ENCODE measurements around the gene LIF. TPM values are rescaled to one million over a fixed set of nuclear protein-coding genes. Genes with fewer than 3 reads are reported as not detected.

LIF gene
- total and polyA plus RNA-seq, 2 donors (not counting 3 experiments of a cell fraction or from before 2014, with no cell fraction given): 0.12 to 0.27 TPM

DNA sequence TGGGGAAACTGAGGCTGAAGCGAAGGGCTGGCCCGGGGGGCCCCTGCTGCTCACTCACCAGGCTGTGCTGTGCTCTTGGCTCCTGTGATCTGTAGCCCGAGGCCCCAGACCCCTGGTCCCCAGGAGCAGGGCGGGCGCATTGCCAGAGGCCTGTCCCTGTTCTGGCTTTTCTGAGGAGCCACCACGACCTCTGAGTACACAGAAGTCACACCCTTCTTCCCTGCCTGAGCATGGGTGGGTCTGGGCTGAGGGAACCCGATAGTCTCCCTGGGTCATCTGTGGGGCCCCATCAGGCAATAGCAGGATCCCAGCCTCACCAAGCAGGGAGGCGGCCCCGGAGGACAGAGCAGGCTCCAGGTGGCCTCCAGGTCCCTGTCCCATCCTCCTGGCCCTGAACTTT is 37.6 kb upstream of the LIF start:
- Histone ChIP-seq H3K9ac (replicated peaks; ENCODE audit: extremely low read depth, insufficient read depth, low read length) (no peak overlapping the region), H3K4me1 (ENCODE audit: control insufficient read depth, extremely low read depth, insufficient read depth, low read length) (peaks cover 9% of the 10 kb centered on the region), H3K79me2 (ENCODE audit: control insufficient read depth, insufficient read depth, low read length) (no peaks in the 10 kb centered on the region), H3K27me3 (ENCODE audit: control insufficient read depth in 2 of 2, insufficient read depth in 2 of 2, low read length in 2 of 2) (no peaks in the 10 kb centered on the region), H3K4me2 (ENCODE audit: insufficient read depth, low read length) (no peak overlapping the region), H3K27ac (ENCODE audit: insufficient read depth, low read depth, low read length) (no peak overlapping the region), H3K4me3 (replicated peaks in 1 of 3; ENCODE audit: insufficient read depth in 1 of 3, low read depth in 1 of 3, low read length in 3 of 3) (no peak overlapping the region), H3K9me3 (replicated peaks; ENCODE audit: control insufficient read depth, insufficient read depth, low read length) (no peaks in the 10 kb centered on the region), H3K9me1 (replicated peaks; ENCODE audit: control insufficient read depth, extremely low read depth, insufficient read depth, low read length) (no peaks in the 10 kb centered on the region), H3K36me3 (ENCODE audit: control insufficient read depth in 2 of 2, extremely low read depth in 1 of 2, insufficient read depth in 2 of 2, low read length in 2 of 2) (peaks cover 0 to 5% of the 10 kb centered on the region in 2 experiments), H2AFZ (ENCODE audit: low read depth, low read length) (no peak overlapping the region), H4K20me1 (replicated peaks; ENCODE audit: control insufficient read depth, extremely low read depth, insufficient read depth, low read length) (no peaks in the 10 kb centered on the region)
- ChIA-PET CTCF (interaction anchor here (1.4 kb wide), 2 partner anchors 28 to 103 kb away, joined by 3 to 6 read pairs; partner anchors contain the start of gene RNF215), POLR2A (no interaction called here)
- DNase-seq (ENCODE audit: low read depth, low spot score): no peak
- intact Hi-C loops (cut with micrococcal nuclease): no loop called here
- TF ChIP-seq MYC (IDR thresholded peaks at IDR 0.05; ENCODE audit: low read depth, low read length) (no peak), POLR2AphosphoS5 (IDR thresholded peaks at IDR 0.05; ENCODE audit: insufficient read depth, low read depth, low read length) (no peak), GATA2 (IDR thresholded peaks at IDR 0.05; ENCODE audit: insufficient read depth, insufficient read length, low read depth, low read length) (no peak), FOS (IDR thresholded peaks at IDR 0.05; ENCODE audit: borderline replicate concordance, insufficient read depth, low read length) (no peak), EZH2 (IDR thresholded peaks at IDR 0.05; ENCODE audit: borderline replicate concordance, low read depth, low read length, severe bottlenecking) (no peak), JUN (IDR thresholded peaks at IDR 0.05; ENCODE audit: borderline replicate concordance, insufficient read depth, insufficient read length, low read depth) (no peak), POLR2A (IDR thresholded peaks at IDR 0.05; ENCODE audit: low read depth, low read length) (no peak)
- TF ChIP-seq, protein P1, sequence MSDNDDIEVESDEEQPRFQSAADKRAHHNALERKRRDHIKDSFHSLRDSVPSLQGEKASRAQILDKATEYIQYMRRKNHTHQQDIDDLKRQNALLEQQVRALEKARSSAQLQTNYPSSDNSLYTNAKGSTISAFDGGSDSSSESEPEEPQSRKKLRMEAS (IDR thresholded peaks at IDR 0.05; ENCODE audit: insufficient read depth, insufficient read length): no peak
- TF ChIP-seq, protein P2, sequence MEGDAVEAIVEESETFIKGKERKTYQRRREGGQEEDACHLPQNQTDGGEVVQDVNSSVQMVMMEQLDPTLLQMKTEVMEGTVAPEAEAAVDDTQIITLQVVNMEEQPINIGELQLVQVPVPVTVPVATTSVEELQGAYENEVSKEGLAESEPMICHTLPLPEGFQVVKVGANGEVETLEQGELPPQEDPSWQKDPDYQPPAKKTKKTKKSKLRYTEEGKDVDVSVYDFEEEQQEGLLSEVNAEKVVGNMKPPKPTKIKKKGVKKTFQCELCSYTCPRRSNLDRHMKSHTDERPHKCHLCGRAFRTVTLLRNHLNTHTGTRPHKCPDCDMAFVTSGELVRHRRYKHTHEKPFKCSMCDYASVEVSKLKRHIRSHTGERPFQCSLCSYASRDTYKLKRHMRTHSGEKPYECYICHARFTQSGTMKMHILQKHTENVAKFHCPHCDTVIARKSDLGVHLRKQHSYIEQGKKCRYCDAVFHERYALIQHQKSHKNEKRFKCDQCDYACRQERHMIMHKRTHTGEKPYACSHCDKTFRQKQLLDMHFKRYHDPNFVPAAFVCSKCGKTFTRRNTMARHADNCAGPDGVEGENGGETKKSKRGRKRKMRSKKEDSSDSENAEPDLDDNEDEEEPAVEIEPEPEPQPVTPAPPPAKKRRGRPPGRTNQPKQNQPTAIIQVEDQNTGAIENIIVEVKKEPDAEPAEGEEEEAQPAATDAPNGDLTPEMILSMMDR (IDR thresholded peaks at IDR 0.05; ENCODE audit: extremely low read depth in 1 of 2, insufficient read depth in 1 of 2, low read depth in 1 of 2, low read length in 2 of 2): no peak
- no TSS peak for BruUV-seq (replicated peaks)
- no peak for FAIRE-seq
- dilution Hi-C loops (cut with MboI; ENCODE audit: extremely low pct_ligation_motif_present, low sequenced_read_pairs): no loop called here
